Measurements from ENCODE around the gene DSP.

The DSP gene

DNA sequence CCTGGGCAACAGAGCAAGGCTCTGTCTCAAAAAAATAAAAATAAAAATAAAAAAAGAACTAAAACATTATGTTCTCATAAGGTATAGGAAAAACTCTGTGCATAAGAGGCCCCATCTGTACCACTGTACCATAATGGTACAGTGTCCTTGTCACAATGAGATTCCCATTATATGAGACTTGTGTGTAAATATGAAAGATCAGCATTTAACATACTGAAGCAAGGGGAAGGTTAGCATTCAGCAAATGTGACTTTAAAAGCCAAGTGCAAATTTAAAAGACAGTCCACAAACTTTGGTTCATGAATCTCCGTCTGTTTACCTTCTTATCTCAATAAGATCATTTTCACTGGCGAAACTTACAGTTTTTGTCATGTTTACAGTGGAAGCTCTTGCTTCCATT, 16.2 kb downstream of the DSP start:
- Histone ChIP-seq H3K9me3 (no peaks in the 10 kb centered on the region), H4K20me1 (no peaks in the 10 kb centered on the region), H3K36me3 (no peaks in the 10 kb centered on the region), H3K9ac (no peak overlapping the region), H3K27me3 (no peaks in the 10 kb centered on the region), H3K4me1 (no peaks in the 10 kb centered on the region), H3K4me2 (no peak overlapping the region), H3K27ac (no peak overlapping the region), H3K4me3 (no peak overlapping the region)
- no peak for TF ChIP-seq Cebpa-rat (IDR thresholded peaks at IDR 0.05)

DNA sequence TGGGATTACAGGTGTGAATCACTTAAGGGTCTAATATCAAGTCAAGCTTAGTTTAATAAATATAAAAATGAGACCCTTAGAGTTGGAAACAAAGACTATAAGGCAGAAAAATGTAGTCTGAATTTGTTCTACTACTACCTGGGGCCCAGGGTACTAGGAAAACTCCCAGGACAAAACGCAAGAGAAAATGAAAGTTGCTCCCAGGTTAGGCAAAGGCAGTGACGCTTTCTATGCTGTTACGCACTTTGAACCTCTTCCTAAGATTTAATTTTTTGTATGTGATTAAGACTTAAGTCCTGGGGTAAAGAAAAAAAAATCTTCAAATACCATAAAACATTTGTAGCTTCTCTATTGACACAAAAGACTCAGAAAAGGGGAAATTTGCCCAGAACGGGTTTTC, 17.3 kb downstream of the DSP start:
- Histone ChIP-seq H3K27ac (no peak overlapping the region), H4K20me1 (no peaks in the 10 kb centered on the region), H3K9ac (no peak overlapping the region), H3K36me3 (no peaks in the 10 kb centered on the region), H3K4me1 (no peaks in the 10 kb centered on the region), H3K27me3 (no peaks in the 10 kb centered on the region), H3K4me2 (no peak overlapping the region), H3K4me3 (no peak overlapping the region), H3K9me3 (no peaks in the 10 kb centered on the region)
- no peak for TF ChIP-seq Cebpa-rat (IDR thresholded peaks at IDR 0.05)

GRCh38 chr6:7559196-7559595, 17.7 kb downstream of the DSP start:
- TF ChIP-seq Cebpa-rat (IDR thresholded peaks at IDR 0.05): no peak
- no peak overlapping the region for H3K4me2 ChIP-seq
- H3K9me3 ChIP-seq: no peaks in the 10 kb centered on the region
- H4K20me1 ChIP-seq: no peaks in the 10 kb centered on the region
- H3K36me3 ChIP-seq: no peaks in the 10 kb centered on the region
- H3K4me1 ChIP-seq: no peaks in the 10 kb centered on the region
- no peak overlapping the region for H3K27ac ChIP-seq
- no peak overlapping the region for H3K9ac ChIP-seq
- H3K27me3 ChIP-seq: no peaks in the 10 kb centered on the region
- no peak overlapping the region for H3K4me3 ChIP-seq

DNA sequence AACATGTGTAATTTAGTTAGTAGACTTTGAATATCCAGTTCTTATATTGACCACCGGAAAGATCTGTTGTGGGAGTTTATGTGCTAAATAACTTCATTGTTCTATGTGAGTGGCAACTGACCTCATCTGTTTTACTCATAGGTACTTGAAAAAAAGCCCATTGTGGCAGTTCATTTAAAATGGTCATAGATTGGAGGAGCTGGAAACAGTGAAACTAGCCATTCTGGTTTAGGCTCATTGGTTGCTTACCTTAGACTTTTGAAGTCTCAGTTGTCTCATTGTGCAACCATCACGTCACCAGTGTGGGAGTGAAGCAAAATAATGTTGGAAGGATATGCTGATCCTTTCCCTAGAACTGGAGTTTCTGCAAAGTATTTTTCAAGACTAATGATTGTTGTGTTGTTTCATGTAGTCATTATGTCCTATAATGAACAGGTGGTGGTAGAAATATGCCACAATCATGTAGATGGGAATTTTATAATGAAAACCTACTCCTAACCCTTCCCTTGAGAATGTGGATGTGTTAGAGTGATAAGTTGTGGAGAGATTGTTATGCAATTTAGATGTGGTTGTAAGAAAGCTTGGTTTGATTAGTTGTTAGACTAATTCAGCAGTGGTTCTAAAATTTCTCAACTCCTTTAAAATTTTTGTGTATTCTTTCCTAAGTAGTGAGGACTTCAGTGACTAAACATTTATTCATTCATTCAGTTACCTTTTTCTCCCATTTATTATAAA, 18.3 kb downstream of the DSP start:
- no peak overlapping the region for H3K9ac ChIP-seq
- TF ChIP-seq Cebpa-rat (IDR thresholded peaks at IDR 0.05): no peak

DNA sequence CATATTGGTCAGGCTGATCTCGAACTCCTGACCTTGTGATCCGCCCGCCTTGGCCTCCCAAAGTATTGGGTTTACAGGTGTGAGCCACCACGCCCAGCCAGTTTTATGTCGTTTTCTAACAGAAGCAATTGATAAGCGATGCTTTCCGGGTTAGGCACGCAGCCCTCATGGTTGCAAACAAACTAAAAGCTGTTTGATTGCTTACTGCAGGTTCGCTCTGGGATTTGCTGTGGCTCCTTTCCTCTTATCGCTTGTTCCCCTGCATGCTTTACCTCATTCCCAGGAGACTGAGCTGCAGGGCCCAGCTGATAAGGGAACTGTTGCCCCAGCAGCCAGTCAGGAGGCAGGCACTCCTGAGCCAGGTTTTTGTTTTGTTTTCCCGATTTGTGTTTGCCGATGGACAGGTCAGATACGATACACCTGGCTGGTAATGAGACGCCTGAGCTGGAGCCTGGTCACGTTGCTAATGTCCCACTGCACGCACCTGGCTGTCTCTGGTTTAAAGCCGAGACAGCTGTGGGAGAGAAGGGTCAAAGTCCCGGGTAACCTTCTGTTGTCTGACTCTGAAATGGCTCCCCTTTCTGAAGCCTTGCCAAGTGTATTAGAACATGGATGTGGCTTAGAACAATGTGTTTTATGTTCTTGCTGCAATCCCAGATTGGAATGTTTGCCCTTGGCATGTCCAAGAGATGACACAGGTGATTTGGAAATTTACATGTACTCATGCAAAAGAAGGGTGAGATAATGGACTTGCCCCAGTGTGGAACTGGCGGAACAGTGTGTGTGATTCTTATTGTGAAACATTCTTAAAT, 19.9 kb downstream of the DSP start:
- no peaks in the 10 kb centered on the region for H3K36me3 ChIP-seq
- H3K9ac ChIP-seq: no peak overlapping the region
- no peak overlapping the region for H3K27ac ChIP-seq
- H3K27me3 ChIP-seq: no peaks in the 10 kb centered on the region
- H4K20me1 ChIP-seq: no peaks in the 10 kb centered on the region
- H3K4me3 ChIP-seq: no peak overlapping the region
- H3K9me3 ChIP-seq: no peaks in the 10 kb centered on the region
- TF ChIP-seq Cebpa-rat (IDR thresholded peaks at IDR 0.05): no peak
- no peak overlapping the region for H3K4me2 ChIP-seq
- H3K4me1 ChIP-seq: no peaks in the 10 kb centered on the region

More for the DNA sequence above, 18.3 kb downstream of the DSP start:
- Histone ChIP-seq H3K27me3 (no peaks in the 10 kb centered on the region), H3K4me1 (no peaks in the 10 kb centered on the region), H3K4me2 (no peak overlapping the region), H3K27ac (no peak overlapping the region), H3K36me3 (no peaks in the 10 kb centered on the region), H3K4me3 (no peak overlapping the region), H4K20me1 (no peaks in the 10 kb centered on the region), H3K9me3 (no peaks in the 10 kb centered on the region)

DNA sequence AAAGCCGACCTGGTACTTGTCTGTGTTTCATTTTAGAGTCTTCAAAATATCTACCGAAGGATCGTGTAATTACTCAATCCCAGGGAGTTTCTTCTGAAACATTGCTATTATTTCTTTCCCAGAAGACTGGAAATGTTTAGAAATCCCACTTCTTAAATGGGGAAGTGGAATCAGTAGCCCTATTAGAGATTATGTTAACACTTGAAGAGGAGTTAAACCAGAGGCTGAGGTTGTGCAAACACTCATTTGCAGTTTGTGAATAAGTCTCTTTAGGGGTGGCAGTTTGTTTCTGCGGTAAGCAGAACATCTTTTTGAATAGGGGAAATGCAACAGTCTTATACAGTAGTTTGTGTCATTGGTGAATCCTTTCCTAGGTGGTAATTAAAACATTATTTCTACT, 21.3 kb downstream of the DSP start:
- H3K4me2 ChIP-seq: no peak overlapping the region
- no peak for TF ChIP-seq Cebpa-rat (IDR thresholded peaks at IDR 0.05)
- H3K9me3 ChIP-seq: no peaks in the 10 kb centered on the region
- H3K36me3 ChIP-seq: no peaks in the 10 kb centered on the region
- H3K9ac ChIP-seq: no peak overlapping the region
- no peaks in the 10 kb centered on the region for H3K4me1 ChIP-seq
- no peak overlapping the region for H3K27ac ChIP-seq
- H3K4me3 ChIP-seq: no peak overlapping the region
- no peaks in the 10 kb centered on the region for H3K27me3 ChIP-seq
- H4K20me1 ChIP-seq: no peaks in the 10 kb centered on the region

DNA sequence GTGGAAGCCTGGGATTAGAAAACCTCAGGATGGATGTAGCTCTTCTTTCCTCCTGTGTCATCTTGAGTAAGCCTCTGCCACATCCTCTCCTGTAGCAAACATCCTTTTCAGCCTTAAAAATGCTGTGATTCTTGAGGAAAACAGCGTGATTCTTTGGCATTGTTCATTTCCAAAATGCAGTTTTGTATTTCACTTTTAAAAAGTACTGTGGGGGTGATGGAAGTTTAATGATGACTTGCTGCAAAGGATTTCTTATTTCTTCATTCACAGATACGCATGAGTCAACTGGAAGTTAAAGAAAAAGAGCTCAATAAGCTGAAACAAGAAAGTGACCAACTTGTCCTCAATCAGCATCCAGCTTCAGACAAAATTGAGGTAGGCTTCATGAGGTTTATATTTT, 24.6 kb downstream of the DSP start:
- Histone ChIP-seq H4K20me1 (no peaks in the 10 kb centered on the region), H3K36me3 (no peaks in the 10 kb centered on the region), H3K4me3 (no peak overlapping the region), H3K4me1 (no peaks in the 10 kb centered on the region), H3K4me2 (no peak overlapping the region), H3K9ac (no peak overlapping the region), H3K27ac (no peak overlapping the region), H3K9me3 (no peaks in the 10 kb centered on the region), H3K27me3 (no peaks in the 10 kb centered on the region)
- no peak for TF ChIP-seq Cebpa-rat (IDR thresholded peaks at IDR 0.05)

- Histone ChIP-seq H3K9ac (no peak overlapping the region), H4K20me1 (no peaks in the 10 kb centered on the region), H3K4me2 (no peak overlapping the region), H3K4me3 (no peak overlapping the region), H3K27me3 (no peaks in the 10 kb centered on the region), H3K27ac (no peak overlapping the region), H3K4me1 (no peaks in the 10 kb centered on the region), H3K9me3 (no peaks in the 10 kb centered on the region), H3K36me3 (no peaks in the 10 kb centered on the region)
- TF ChIP-seq Cebpa-rat (IDR thresholded peaks at IDR 0.05): no peak
Measured at GRCh38 chr6:7566617-7567173, 25.2 kb downstream of the DSP start.

DNA sequence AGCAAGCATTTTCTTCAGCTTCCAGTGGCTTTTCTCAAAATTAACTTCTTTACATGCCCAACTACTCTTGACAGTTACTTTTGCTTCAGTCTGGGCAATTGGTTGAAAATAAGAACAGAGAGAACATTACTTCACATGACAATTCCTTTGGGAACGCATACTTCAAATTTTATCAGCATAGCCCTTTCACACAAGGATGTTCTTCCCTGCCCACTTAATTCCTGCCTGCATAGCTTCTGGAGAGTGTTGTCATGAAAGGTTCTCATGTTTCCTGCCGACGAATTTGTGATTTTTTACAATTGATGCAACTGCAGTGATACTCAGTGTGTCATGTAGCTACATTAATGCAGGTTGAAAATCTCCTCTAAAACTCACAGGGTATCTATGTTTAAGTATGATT, 26.6 kb downstream of the DSP start:
- no peak for TF ChIP-seq Cebpa-rat (IDR thresholded peaks at IDR 0.05)
- Histone ChIP-seq H3K9ac (no peak overlapping the region), H3K4me2 (no peak overlapping the region), H4K20me1 (no peaks in the 10 kb centered on the region), H3K4me3 (no peak overlapping the region), H3K27me3 (no peaks in the 10 kb centered on the region), H3K27ac (no peak overlapping the region), H3K36me3 (no peaks in the 10 kb centered on the region), H3K4me1 (no peaks in the 10 kb centered on the region), H3K9me3 (no peaks in the 10 kb centered on the region)

- no peak for TF ChIP-seq Cebpa-rat (IDR thresholded peaks at IDR 0.05)
- no peak overlapping the region for H3K4me3 ChIP-seq
- H3K9ac ChIP-seq: no peak overlapping the region
- H4K20me1 ChIP-seq: no peaks in the 10 kb centered on the region
- H3K4me2 ChIP-seq: no peak overlapping the region
- no peak overlapping the region for H3K27ac ChIP-seq
- H3K9me3 ChIP-seq: no peaks in the 10 kb centered on the region
- H3K27me3 ChIP-seq: no peaks in the 10 kb centered on the region
- H3K36me3 ChIP-seq: no peaks in the 10 kb centered on the region
- no peaks in the 10 kb centered on the region for H3K4me1 ChIP-seq
Measured at GRCh38 chr6:7569082-7569481, 27.6 kb downstream of the DSP start.

Measured in BLaER1 (cell line).